ENCODE measurements around the gene DUSP10. TPM values are rescaled to one million over a fixed set of nuclear protein-coding genes. Genes with fewer than 3 reads are reported as not detected.

Gene DUSP10
- total RNA-seq, 1 experiment from 2014 or later = 2.0 TPM

DNA sequence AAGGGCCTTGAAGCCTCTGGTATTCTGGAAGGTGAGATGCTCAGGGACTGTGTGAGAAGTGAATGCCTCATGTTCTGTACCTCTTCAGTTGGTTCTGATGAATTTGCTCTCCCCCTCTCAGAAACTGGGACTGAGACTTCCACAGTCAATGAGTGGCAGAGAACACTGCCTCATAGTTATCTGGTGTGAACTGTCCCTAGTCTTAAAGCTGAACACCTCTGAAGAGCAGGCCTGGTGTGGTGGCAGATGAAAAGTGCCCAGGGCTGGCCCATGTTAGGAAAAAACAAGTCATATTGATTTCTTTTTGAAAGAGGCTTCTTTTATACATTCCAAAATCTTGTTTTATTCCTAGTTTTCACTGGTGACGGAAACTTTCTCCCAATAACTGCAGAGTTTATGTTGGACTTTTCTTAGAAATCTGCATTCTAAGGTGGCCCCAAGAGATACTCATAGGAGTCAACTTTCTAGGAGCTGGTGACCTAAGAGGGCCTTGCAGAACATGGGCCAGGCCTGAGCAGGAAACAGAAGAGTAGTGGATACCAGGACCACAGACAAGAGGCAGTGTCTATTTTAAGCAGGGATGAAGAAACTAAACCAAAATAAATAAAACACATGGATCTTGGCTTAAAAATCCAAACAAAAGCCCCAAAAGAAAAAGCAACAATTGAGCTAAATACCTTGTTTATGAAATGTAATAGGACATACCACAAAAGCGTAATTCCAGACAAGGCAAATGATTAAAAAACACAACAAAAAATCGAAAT, 19.5 kb downstream of the DUSP10 start:
- TF ChIP-seq, protein P1, sequence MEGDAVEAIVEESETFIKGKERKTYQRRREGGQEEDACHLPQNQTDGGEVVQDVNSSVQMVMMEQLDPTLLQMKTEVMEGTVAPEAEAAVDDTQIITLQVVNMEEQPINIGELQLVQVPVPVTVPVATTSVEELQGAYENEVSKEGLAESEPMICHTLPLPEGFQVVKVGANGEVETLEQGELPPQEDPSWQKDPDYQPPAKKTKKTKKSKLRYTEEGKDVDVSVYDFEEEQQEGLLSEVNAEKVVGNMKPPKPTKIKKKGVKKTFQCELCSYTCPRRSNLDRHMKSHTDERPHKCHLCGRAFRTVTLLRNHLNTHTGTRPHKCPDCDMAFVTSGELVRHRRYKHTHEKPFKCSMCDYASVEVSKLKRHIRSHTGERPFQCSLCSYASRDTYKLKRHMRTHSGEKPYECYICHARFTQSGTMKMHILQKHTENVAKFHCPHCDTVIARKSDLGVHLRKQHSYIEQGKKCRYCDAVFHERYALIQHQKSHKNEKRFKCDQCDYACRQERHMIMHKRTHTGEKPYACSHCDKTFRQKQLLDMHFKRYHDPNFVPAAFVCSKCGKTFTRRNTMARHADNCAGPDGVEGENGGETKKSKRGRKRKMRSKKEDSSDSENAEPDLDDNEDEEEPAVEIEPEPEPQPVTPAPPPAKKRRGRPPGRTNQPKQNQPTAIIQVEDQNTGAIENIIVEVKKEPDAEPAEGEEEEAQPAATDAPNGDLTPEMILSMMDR (IDR thresholded peaks at IDR 0.05; ENCODE audit: insufficient read depth in 1 of 2, low read depth in 1 of 2, low read length in 1 of 2, severe bottlenecking in 1 of 2, unreplicated experiment in 1 of 2) = no peak
- Mint-ChIP-seq H3K4me1 (ENCODE audit: low read depth, unreplicated experiment) (peaks cover 9% of the 10 kb centered on the region), H3K27ac (ENCODE audit: unreplicated experiment) (no peak overlapping the region), H3K9me3 (ENCODE audit: unreplicated experiment) (no peaks in the 10 kb centered on the region), H3K4me3 (ENCODE audit: unreplicated experiment) (no peak overlapping the region), H3K36me3 (ENCODE audit: insufficient read depth, unreplicated experiment) (peaks cover 6% of the 10 kb centered on the region), H3K27me3 (ENCODE audit: insufficient read depth, unreplicated experiment) (no peaks in the 10 kb centered on the region)
- ChIA-PET POLR2A (no interaction called here), CTCF (no interaction called here)
- BruUV-seq (replicated peaks) = no TSS peak
- H3K4me3 ChIP-seq (ENCODE audit: low read depth, low read length) = no peak overlapping the region
- no peak for DNase-seq
- no peaks in the 10 kb centered on the region for H3K36me3 ChIP-seq (ENCODE audit: control insufficient read depth, insufficient read depth, low read length)
- no peaks in the 10 kb centered on the region for H3K9me3 ChIP-seq
- no peaks in the 10 kb centered on the region for H3K27me3 ChIP-seq (replicated peaks; ENCODE audit: control insufficient read depth, insufficient read depth, low read length)
- H3K4me1 ChIP-seq = peaks cover 12% of the 10 kb centered on the region
- intact Hi-C loops (cut with micrococcal nuclease; ENCODE audit: unreplicated experiment) = no loop called here

DNA sequence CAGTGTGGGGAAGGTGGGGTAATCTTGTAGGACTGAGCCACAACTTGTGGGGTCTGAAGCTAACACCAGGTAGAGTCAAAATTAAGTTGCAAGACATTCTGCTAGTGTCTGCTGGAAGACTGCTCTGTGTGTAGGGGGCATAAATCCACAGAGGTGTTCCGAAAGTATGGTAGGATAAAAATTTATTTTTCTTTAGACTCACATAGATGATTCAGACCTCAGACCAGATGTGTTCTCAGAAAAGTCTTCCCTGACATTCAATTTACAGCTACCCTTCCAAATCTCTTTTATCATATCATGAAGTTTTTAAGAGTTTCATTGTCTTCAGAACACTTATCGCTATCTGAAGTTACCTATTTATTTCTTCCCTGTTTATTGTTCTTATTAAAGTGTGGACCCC, 21.3 kb downstream of the DUSP10 start:
- Mint-ChIP-seq H3K4me1 (ENCODE audit: low read depth, unreplicated experiment) (peaks cover 19% of the 10 kb centered on the region), H3K36me3 (ENCODE audit: insufficient read depth, unreplicated experiment) (peaks cover 6% of the 10 kb centered on the region), H3K27me3 (ENCODE audit: insufficient read depth, unreplicated experiment) (no peaks in the 10 kb centered on the region), H3K9me3 (ENCODE audit: unreplicated experiment) (no peaks in the 10 kb centered on the region), H3K4me3 (ENCODE audit: unreplicated experiment) (no peak overlapping the region), H3K27ac (ENCODE audit: unreplicated experiment) (no peak overlapping the region)
- Histone ChIP-seq H3K27me3 (replicated peaks; ENCODE audit: control insufficient read depth, insufficient read depth, low read length) (no peaks in the 10 kb centered on the region), H3K4me3 (ENCODE audit: low read depth, low read length) (no peak overlapping the region), H3K36me3 (ENCODE audit: control insufficient read depth, insufficient read depth, low read length) (no peaks in the 10 kb centered on the region), H3K4me1 (peaks cover 12% of the 10 kb centered on the region), H3K9me3 (no peaks in the 10 kb centered on the region)
- intact Hi-C loops (cut with micrococcal nuclease; ENCODE audit: unreplicated experiment) = no loop called here
- no peak for DNase-seq
- ChIA-PET POLR2A (no interaction called here), CTCF (no interaction called here)
- no TSS peak for BruUV-seq (replicated peaks)
- TF ChIP-seq, protein P1 (IDR thresholded peaks at IDR 0.05; ENCODE audit: insufficient read depth in 1 of 2, low read depth in 1 of 2, low read length in 1 of 2, severe bottlenecking in 1 of 2, unreplicated experiment in 1 of 2) = no peak

DNA sequence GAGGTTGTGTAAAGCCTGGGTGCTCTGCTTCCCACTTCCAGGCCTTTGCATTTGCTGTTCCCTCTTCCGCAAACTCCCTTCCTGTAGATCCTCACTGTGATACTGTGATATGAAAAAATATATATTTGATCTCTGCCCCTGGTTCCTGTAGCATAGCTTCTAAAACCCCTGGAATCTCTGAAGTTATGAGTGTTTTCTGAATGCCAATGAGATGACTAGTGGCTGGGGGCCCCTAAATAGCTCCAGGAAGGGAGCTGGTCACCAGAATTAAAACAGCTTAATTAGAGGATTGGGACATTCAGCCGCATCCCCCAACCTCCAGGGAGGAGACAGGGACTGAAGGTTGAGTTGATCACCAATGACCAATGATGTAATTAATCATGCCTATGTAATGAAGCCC, 21.9 kb downstream of the DUSP10 start:
- Mint-ChIP-seq H3K36me3 (ENCODE audit: insufficient read depth, unreplicated experiment) (peaks cover 6% of the 10 kb centered on the region), H3K27me3 (ENCODE audit: insufficient read depth, unreplicated experiment) (no peaks in the 10 kb centered on the region), H3K4me3 (ENCODE audit: unreplicated experiment) (no peak overlapping the region), H3K27ac (ENCODE audit: unreplicated experiment) (no peak overlapping the region), H3K4me1 (ENCODE audit: low read depth, unreplicated experiment) (peaks cover 19% of the 10 kb centered on the region), H3K9me3 (ENCODE audit: unreplicated experiment) (no peaks in the 10 kb centered on the region)
- no peaks in the 10 kb centered on the region for H3K27me3 ChIP-seq (replicated peaks; ENCODE audit: control insufficient read depth, insufficient read depth, low read length)
- TF ChIP-seq, protein P1 (IDR thresholded peaks at IDR 0.05; ENCODE audit: insufficient read depth in 1 of 2, low read depth in 1 of 2, low read length in 1 of 2, severe bottlenecking in 1 of 2, unreplicated experiment in 1 of 2) = no peak
- H3K4me3 ChIP-seq (ENCODE audit: low read depth, low read length) = no peak overlapping the region
- POLR2A ChIA-PET = no interaction called here
- no peaks in the 10 kb centered on the region for H3K9me3 ChIP-seq
- intact Hi-C loops (cut with micrococcal nuclease; ENCODE audit: unreplicated experiment) = no loop called here
- no TSS peak for BruUV-seq (replicated peaks)
- H3K4me1 ChIP-seq = peaks cover 12% of the 10 kb centered on the region
- CTCF ChIA-PET = no interaction called here
- H3K36me3 ChIP-seq (ENCODE audit: control insufficient read depth, insufficient read depth, low read length) = no peaks in the 10 kb centered on the region
- DNase-seq = no peak

All from Caco-2 (cell line).